Mucosa of descending colon (tissue), 3 donors: ENCODE results near the gene NIM1K. TPM values are rescaled to one million over a fixed set of nuclear protein-coding genes. Genes with fewer than 3 reads are reported as not detected.
"Not testable (repeated sequence)": the region's sequence is repeated elsewhere in the genome, so short reads cannot be mapped to it uniquely, and the experiment has no call there.

Experiments used
- ATAC-seq: fragments of 200-7000 bp; cut with Tn5 transposase; one replicate; pipeline ENCODE4 v1.9.1; 2020; ENCODE audit warnings: mild to moderate bottlenecking, moderate library complexity
- DNase-seq, 3 donors: peaks; one replicate each; pipeline ENCODE4 v3.0.0-alpha.2; 2020
- H3K36me3 ChIP-seq: fragments of 200-600 bp; one replicate; pipeline ENCODE4 v1.8.0; 2021; ENCODE audit warnings: low read depth, mild to moderate bottlenecking
- H3K4me1 ChIP-seq: fragments of 200-600 bp; one replicate; pipeline ENCODE4 v1.8.0; 2021; ENCODE audit warnings: low read depth, mild to moderate bottlenecking
- H3K4me3 ChIP-seq: fragments of 200-600 bp; one replicate; pipeline ENCODE4 v1.8.0; 2021; ENCODE audit warnings: mild to moderate bottlenecking
- H3K9me3 ChIP-seq: fragments of 200-600 bp; one replicate; pipeline ENCODE4 v1.8.0; 2021; ENCODE audit warnings: mild to moderate bottlenecking
- CTCF ChIP-seq: fragments of 200-600 bp; IDR thresholded peaks from one replicate; pipeline ENCODE4 v1.8.0; 2022; ENCODE audit warnings: antibody characterized with exemption, mild to moderate bottlenecking
- intact Hi-C, 2 donors: fragments of 100-400 bp; cut with DNase I in 1 of 2; cut with micrococcal nuclease in 1 of 2; formaldehyde crosslinking; loops; one replicate each; pipeline versions ENCODE4 v1.11.0 to v1.11.1; 2022; cut with DNase I, micrococcal nuclease
- total RNA-seq, 3 donors: library from RNA; stranded (reverse); fragmentation: NEBNext Ultra II Directional in 2 of 3; extraction: Animal tissue kit (Norgen Biotek cat#: 25700) in 2 of 3; gene quantifications; one replicate each; pipeline versions ENCODE4 v1.2.1 to v1.2.4, GENCODE V29; 2021 to 2023
- donor health status: DM: no; HTN: no; CAD: no; lungs with moderate emphysema.
- donor health status: DM: no; HTN: no; CAD: no.
- donor health status: DM: no; HTN: yes; CAD: no.

Gene NIM1K
- total RNA-seq, 3 donors from 2014 or later: 0.20 to 1.5 (median 0.43) TPM

- Histone ChIP-seq H3K9me3 (no peaks in the 10 kb centered on the region), H3K4me3 (no peak overlapping the region), H3K4me1 (no peaks in the 10 kb centered on the region), H3K36me3 (no peaks in the 10 kb centered on the region)
- DNase-seq (no peak), ATAC-seq (no peak)
- TF ChIP-seq CTCF: no peak
- intact Hi-C loops: no loop called here
These were observed 64.4 kb downstream of the NIM1K start for GRCh38 chr5:43256261-43256966.

- ATAC-seq: no peak
- intact Hi-C loops: no loop called here
- H3K4me3 ChIP-seq: no peak overlapping the region
- H3K36me3 ChIP-seq: no peaks in the 10 kb centered on the region
- H3K9me3 ChIP-seq: no peaks in the 10 kb centered on the region
- no peaks in the 10 kb centered on the region for H3K4me1 ChIP-seq
- TF ChIP-seq CTCF: no peak
- DNase-seq: no peak
These were observed 66.1 kb downstream of the NIM1K start for GRCh38 chr5:43258116-43258515.

GRCh38 chr5:43262269-43262668 is 70.2 kb downstream of the NIM1K start:
- DNase-seq, H3K4me1 ChIP-seq, intact Hi-C loops: not testable (repeated sequence)

GRCh38 chr5:43268188-43268820 is 76.3 kb downstream of the NIM1K start:
- Histone ChIP-seq H3K36me3 (no peaks in the 10 kb centered on the region), H3K9me3 (no peaks in the 10 kb centered on the region), H3K4me3 (no peak overlapping the region), H3K4me1 (no peaks in the 10 kb centered on the region)
- no peak for TF ChIP-seq CTCF
- ATAC-seq: no peak
- intact Hi-C loops: no loop called here
- DNase-seq: no peak

More at GRCh38 chr5:43262269-43262668, 70.2 kb downstream of the NIM1K start:
- not testable (repeated sequence) for H3K4me3 ChIP-seq, ATAC-seq, H3K36me3 ChIP-seq, H3K9me3 ChIP-seq

- Histone ChIP-seq H3K4me1 (no peaks in the 10 kb centered on the region), H3K36me3 (no peaks in the 10 kb centered on the region), H3K9me3 (no peaks in the 10 kb centered on the region), H3K4me3 (no peak overlapping the region)
- no peak for DNase-seq
- no peak for TF ChIP-seq CTCF
- no peak for ATAC-seq
- intact Hi-C loops: no loop called here
These were observed 78.6 kb downstream of the NIM1K start for GRCh38 chr5:43270645-43271044.

- Histone ChIP-seq H3K9me3 (no peaks in the 10 kb centered on the region), H3K4me3 (no peak overlapping the region), H3K4me1 (no peaks in the 10 kb centered on the region), H3K36me3 (no peaks in the 10 kb centered on the region)
- ATAC-seq (no peak), DNase-seq (no peak)
- TF ChIP-seq CTCF: no peak
- intact Hi-C loops: no loop called here
These were observed 81.5 kb downstream of the NIM1K start for GRCh38 chr5:43273552-43273951.
